GM23338 (cell line): ENCODE data around the gene SLC6A7. TPM values are rescaled to one million over a fixed set of nuclear protein-coding genes. Genes with fewer than 3 reads are reported as not detected.

Source experiments
- ATAC-seq: fragments of 200-7000 bp; cut with Tn5 transposase; 3 replicates; pipeline ENCODE4 v1.9.1; 2020
- DNase-seq: peaks from one replicate; pipeline ENCODE4 v3.0.0-alpha.2; 2015; ENCODE audit warnings: low spot score
- H2AFZ ChIP-seq: fragments of 200-600 bp; sonication (generic); 2 replicates; pipeline ENCODE4 v1.8.0; 2016; ENCODE audit warnings: antibody characterized with exemption, mild to moderate bottlenecking, moderate library complexity
- H3F3A ChIP-seq: fragments of 200-600 bp; sonication (generic); replicated peaks from 2 replicates; pipeline ENCODE4 v1.8.0; 2017; ENCODE audit warnings: antibody characterized with exemption, mixed run types, low read depth
- H3K27ac ChIP-seq: fragments of 200-600 bp; sonication (generic); 2 replicates; pipeline ENCODE4 v1.6.1; 2016; ENCODE audit warnings: low read depth
- H3K27me3 ChIP-seq: fragments of 200-600 bp; sonication (generic); 2 replicates; pipeline ENCODE4 v1.8.0; 2016; ENCODE audit warnings: mild to moderate bottlenecking, mixed run types, moderate library complexity; ENCODE audit not compliant: insufficient read depth
- H3K36me3 ChIP-seq: fragments of 200-600 bp; sonication (generic); 2 replicates; pipeline ENCODE4 v1.8.0; 2016; ENCODE audit warnings: mild to moderate bottlenecking; ENCODE audit not compliant: insufficient read depth
- H3K4me1 ChIP-seq: fragments of 200-600 bp; sonication (generic); 2 replicates; pipeline ENCODE4 v1.8.0; 2016; ENCODE audit warnings: mild to moderate bottlenecking, moderate library complexity; ENCODE audit not compliant: insufficient read depth
- H3K4me2 ChIP-seq: fragments of 200-600 bp; sonication (generic); 2 replicates; pipeline ENCODE4 v1.7.1; 2017; ENCODE audit warnings: mixed run types
- H3K4me3 ChIP-seq: fragments of 200-600 bp; sonication (generic); 2 replicates; pipeline ENCODE4 v1.6.1; 2016; ENCODE audit warnings: mixed run types
- H3K79me2 ChIP-seq: fragments of 200-600 bp; sonication (generic); replicated peaks from 2 replicates; pipeline ENCODE4 v1.8.0; 2017; ENCODE audit warnings: mild to moderate bottlenecking; ENCODE audit not compliant: insufficient read depth
- H3K9me2 ChIP-seq: fragments of 200-600 bp; sonication (generic); 2 replicates; pipeline ENCODE4 v1.8.0; 2017; ENCODE audit not compliant: insufficient read depth
- H4K20me1 ChIP-seq: fragments of 200-600 bp; sonication (generic); replicated peaks from 2 replicates; pipeline ENCODE4 v1.8.0; 2017; ENCODE audit warnings: mild to moderate bottlenecking; ENCODE audit not compliant: insufficient read depth
- H3K27ac Mint-ChIP-seq: 2 replicates; pipeline ENCODE4 v1.8.0; 2020; ENCODE audit warnings: inconsistent platforms, mild to moderate bottlenecking, moderate library complexity, mixed read lengths
- H3K27me3 Mint-ChIP-seq: 3 replicates; pipeline ENCODE4 v1.8.0; 2022; ENCODE audit warnings: low read depth, mild to moderate bottlenecking, moderate library complexity, mixed read lengths, inconsistent platforms; ENCODE audit not compliant: insufficient read depth, poor library complexity
- H3K36me3 Mint-ChIP-seq: 3 replicates; pipeline ENCODE4 v1.8.0; 2021; ENCODE audit warnings: low read depth, mild to moderate bottlenecking, inconsistent platforms, moderate library complexity, mixed read lengths
- H3K4me1 Mint-ChIP-seq: 3 replicates; pipeline ENCODE4 v1.8.0; 2020; ENCODE audit warnings: mild to moderate bottlenecking, inconsistent platforms, mixed read lengths
- H3K4me3 Mint-ChIP-seq: 3 replicates; pipeline ENCODE4 v1.8.0; 2021; ENCODE audit warnings: moderate library complexity, mild to moderate bottlenecking, inconsistent platforms, mixed read lengths
- H3K9me3 Mint-ChIP-seq: 3 replicates; pipeline ENCODE4 v1.8.0; 2020; ENCODE audit warnings: moderate library complexity, mild to moderate bottlenecking, inconsistent platforms, mixed read lengths
- JUNB ChIP-seq: IDR thresholded peaks from one replicate; pipeline ENCODE4 v1.6.1; 2016; ENCODE audit warnings: antibody characterized with exemption; ENCODE audit not compliant: unreplicated experiment
- NANOG ChIP-seq: IDR thresholded peaks from 2 replicates; pipeline ENCODE4 v1.6.1; 2016; ENCODE audit warnings: antibody characterized with exemption, borderline replicate concordance
- POLR2AphosphoS5 ChIP-seq: IDR thresholded peaks from 2 replicates; pipeline ENCODE4 v1.6.1; 2016; ENCODE audit warnings: antibody characterized with exemption, low read depth
- STAT1 ChIP-seq: IDR thresholded peaks from one replicate; pipeline ENCODE4 v1.6.1; 2016; ENCODE audit warnings: antibody characterized with exemption; ENCODE audit not compliant: unreplicated experiment
- polyA plus RNA-seq: library from polyadenylated mRNA; unstranded; fragments of >200 nt; fragmentation: Nextera tagmentation; extraction: Ambion mirVana; gene quantifications from 2 replicates; pipeline ENCODE4 v1.2.1, GENCODE V29; 2016
- total RNA-seq: library from RNA; depleted of rRNA; stranded (reverse); fragments of >200 nt; shearing (Covaris generic); gene quantifications from 2 replicates; pipeline ENCODE4 v1.2.3, GENCODE V29; 2014
- TF ChIP-seq, protein P1 (sequence below): fragments of 250-450 bp; sonication (Bioruptor Pico); IDR thresholded peaks from 2 replicates; pipeline ENCODE4 v1.5.0; 2020; ENCODE audit warnings: mild to moderate bottlenecking, moderate library complexity
- TF ChIP-seq, protein P2 (sequence below), 2 experiments: fragments of 200-600 bp in 1 of 2; sonication (generic) in 1 of 2; conservative IDR thresholded peaks; 2 replicates each; pipeline versions ENCODE4 v1.5.1 to v1.6.1; 2016 to 2017; ENCODE audit warnings: antibody characterized with exemption in 2 of 2, low read depth in 2 of 2, mild to moderate bottlenecking in 2 of 2, moderate library complexity in 1 of 2

The SLC6A7 gene
- total and polyA plus RNA-seq, 2 experiments from 2014 or later = not detected

DNA sequence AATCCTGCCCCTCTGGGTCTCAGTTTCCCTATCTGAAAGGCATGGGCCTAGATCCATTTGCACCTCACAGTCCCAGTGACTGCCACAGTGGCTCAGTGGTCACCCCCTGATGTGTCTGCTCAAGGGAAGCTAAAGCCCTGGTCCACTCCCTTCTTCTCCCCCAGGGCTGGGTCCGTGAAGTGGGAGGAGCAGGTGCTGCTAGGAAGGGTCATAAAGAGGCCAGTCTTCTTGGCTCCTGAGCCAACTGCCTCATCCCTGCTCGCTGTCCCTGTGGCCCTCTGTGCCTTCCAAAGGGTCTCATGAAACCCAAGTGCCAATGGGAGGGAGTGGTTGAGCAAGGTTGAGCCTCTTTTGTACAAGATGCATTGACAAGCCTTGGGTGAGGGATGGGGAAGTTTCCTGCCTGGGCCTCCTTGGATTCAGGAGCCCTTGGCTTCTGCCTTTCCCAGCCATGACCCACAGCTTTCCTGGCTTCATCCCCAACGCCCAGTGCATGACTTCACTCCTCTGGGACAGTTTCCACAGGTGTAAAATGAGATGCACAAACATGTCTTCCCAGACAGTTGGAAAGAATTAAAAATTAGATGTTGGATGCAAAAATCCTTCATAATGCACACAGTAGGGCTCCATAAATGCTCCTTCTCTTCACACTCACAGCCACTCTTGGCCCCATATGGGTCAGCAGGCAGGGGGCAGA lies 1.6 kb upstream of the SLC6A7 start (continued):
- TF ChIP-seq, protein P1, sequence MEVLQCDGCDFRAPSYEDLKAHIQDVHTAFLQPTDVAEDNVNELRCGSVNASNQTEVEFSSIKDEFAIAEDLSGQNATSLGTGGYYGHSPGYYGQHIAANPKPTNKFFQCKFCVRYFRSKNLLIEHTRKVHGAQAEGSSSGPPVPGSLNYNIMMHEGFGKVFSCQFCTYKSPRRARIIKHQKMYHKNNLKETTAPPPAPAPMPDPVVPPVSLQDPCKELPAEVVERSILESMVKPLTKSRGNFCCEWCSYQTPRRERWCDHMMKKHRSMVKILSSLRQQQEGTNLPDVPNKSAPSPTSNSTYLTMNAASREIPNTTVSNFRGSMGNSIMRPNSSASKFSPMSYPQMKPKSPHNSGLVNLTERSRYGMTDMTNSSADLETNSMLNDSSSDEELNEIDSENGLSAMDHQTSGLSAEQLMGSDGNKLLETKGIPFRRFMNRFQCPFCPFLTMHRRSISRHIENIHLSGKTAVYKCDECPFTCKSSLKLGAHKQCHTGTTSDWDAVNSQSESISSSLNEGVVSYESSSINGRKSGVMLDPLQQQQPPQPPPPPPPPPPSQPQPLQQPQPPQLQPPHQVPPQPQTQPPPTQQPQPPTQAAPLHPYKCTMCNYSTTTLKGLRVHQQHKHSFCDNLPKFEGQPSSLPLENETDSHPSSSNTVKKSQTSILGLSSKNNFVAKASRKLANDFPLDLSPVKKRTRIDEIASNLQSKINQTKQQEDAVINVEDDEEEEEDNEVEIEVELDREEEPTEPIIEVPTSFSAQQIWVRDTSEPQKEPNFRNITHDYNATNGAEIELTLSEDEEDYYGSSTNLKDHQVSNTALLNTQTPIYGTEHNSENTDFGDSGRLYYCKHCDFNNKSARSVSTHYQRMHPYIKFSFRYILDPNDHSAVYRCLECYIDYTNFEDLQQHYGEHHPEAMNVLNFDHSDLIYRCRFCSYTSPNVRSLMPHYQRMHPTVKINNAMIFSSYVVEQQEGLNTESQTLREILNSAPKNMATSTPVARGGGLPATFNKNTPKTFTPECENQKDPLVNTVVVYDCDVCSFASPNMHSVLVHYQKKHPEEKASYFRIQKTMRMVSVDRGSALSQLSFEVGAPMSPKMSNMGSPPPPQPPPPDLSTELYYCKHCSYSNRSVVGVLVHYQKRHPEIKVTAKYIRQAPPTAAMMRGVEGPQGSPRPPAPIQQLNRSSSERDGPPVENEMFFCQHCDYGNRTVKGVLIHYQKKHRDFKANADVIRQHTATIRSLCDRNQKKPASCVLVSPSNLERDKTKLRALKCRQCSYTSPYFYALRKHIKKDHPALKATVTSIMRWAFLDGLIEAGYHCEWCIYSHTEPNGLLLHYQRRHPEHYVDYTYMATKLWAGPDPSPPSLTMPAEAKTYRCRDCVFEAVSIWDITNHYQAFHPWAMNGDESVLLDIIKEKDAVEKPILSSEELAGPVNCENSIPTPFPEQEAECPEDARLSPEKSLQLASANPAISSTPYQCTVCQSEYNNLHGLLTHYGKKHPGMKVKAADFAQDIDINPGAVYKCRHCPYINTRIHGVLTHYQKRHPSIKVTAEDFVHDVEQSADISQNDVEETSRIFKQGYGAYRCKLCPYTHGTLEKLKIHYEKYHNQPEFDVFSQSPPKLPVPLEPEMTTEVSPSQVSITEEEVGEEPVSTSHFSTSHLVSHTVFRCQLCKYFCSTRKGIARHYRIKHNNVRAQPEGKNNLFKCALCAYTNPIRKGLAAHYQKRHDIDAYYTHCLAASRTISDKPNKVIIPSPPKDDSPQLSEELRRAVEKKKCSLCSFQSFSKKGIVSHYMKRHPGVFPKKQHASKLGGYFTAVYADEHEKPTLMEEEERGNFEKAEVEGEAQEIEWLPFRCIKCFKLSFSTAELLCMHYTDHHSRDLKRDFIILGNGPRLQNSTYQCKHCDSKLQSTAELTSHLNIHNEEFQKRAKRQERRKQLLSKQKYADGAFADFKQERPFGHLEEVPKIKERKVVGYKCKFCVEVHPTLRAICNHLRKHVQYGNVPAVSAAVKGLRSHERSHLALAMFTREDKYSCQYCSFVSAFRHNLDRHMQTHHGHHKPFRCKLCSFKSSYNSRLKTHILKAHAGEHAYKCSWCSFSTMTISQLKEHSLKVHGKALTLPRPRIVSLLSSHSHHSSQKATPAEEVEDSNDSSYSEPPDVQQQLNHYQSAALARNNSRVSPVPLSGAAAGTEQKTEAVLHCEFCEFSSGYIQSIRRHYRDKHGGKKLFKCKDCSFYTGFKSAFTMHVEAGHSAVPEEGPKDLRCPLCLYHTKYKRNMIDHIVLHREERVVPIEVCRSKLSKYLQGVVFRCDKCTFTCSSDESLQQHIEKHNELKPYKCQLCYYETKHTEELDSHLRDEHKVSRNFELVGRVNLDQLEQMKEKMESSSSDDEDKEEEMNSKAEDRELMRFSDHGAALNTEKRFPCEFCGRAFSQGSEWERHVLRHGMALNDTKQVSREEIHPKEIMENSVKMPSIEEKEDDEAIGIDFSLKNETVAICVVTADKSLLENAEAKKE (CRISPR knock-in tag) = no peak
- TF ChIP-seq, protein P2, sequence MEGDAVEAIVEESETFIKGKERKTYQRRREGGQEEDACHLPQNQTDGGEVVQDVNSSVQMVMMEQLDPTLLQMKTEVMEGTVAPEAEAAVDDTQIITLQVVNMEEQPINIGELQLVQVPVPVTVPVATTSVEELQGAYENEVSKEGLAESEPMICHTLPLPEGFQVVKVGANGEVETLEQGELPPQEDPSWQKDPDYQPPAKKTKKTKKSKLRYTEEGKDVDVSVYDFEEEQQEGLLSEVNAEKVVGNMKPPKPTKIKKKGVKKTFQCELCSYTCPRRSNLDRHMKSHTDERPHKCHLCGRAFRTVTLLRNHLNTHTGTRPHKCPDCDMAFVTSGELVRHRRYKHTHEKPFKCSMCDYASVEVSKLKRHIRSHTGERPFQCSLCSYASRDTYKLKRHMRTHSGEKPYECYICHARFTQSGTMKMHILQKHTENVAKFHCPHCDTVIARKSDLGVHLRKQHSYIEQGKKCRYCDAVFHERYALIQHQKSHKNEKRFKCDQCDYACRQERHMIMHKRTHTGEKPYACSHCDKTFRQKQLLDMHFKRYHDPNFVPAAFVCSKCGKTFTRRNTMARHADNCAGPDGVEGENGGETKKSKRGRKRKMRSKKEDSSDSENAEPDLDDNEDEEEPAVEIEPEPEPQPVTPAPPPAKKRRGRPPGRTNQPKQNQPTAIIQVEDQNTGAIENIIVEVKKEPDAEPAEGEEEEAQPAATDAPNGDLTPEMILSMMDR (conservative IDR thresholded peaks at IDR 0.05; ENCODE audit: low read depth in 2 of 2) = no peak

DNA sequence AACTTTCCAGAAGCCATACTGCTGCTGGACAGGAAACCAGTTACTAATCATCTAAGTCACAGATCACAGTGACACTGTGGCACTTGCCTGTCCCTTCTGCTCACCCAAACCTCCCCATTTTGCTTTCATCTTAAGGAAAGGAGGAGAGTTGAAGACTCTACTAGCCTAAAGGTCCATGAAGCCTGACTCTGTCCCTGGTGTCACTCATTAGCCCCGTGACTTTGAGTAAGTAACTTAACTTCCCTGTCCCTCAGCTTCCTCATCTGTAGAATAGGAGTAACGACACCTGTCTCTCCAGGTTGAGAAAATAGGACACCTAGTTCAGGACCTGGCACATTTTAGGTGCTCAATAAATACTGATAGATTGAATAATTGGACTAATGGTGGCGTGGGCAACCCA lies 536 bp upstream of the SLC6A7 start:
- Mint-ChIP-seq H3K36me3 (no peaks in the 10 kb centered on the region), H3K27ac (no peak overlapping the region)
- TF ChIP-seq NANOG (no peak), POLR2AphosphoS5 (no peak), JUNB (no peak), STAT1 (no peak)
- TF ChIP-seq, protein P1 (CRISPR knock-in tag) = no peak

More for the DNA sequence above, 536 bp upstream of the SLC6A7 start:
- Histone ChIP-seq H3K4me1 (peaks cover 6% of the 10 kb centered on the region), H3K79me2 (no peaks in the 10 kb centered on the region), H3K4me2 (peak overlapping the region; percentile 88), H3K27ac (no peak overlapping the region), H3K4me3 (peak overlapping the region; percentile 72), H2AFZ (peak overlapping the region; percentile 96; the same call in 1 of the 2 replicates), H3F3A (no peaks in the 10 kb centered on the region), H4K20me1 (no peaks in the 10 kb centered on the region), H3K9me2 (no peaks in the 10 kb centered on the region), H3K36me3 (no peaks in the 10 kb centered on the region), H3K27me3 (peaks cover 63% of the 10 kb centered on the region)
- ATAC-seq (no peak), DNase-seq (no peak)
- Mint-ChIP-seq H3K27me3 (peaks cover 78% of the 10 kb centered on the region), H3K9me3 (no peaks in the 10 kb centered on the region), H3K4me1 (peaks cover 30% of the 10 kb centered on the region), H3K4me3 (peak overlapping the region; percentile 68)
